Measurements from ENCODE around the gene LNP1.

- TF ChIP-seq POLR2A (IDR thresholded peaks at IDR 0.05) (peak in 1 of 3 donors; percentile 30), POLR2AphosphoS5 (IDR thresholded peaks at IDR 0.05) (peak; percentile 76 to 91 (median 87)), CTCF (IDR thresholded peaks at IDR 0.05 in 8 of 11, conservative IDR thresholded peaks at IDR 0.05 in 3 of 11) (peak in 3 of 11 experiments; percentile 6 to 13 (median 8))
Observed at GRCh38 chr3:100492059-100493006, 91.0 kb downstream of the LNP1 start, which contains the start of gene TMEM45A.

Data from spleen (tissue), 7 donors.